GM21619 (cell line): Measurements from ENCODE around the gene PMVK.

Experiments
- ATAC-seq: cut with Tn5 transposase; IDR thresholded peaks from one replicate; pipeline ENCODE4 v1.9.1; 2021; ENCODE audit not compliant: unreplicated experiment

PMVK gene

DNA sequence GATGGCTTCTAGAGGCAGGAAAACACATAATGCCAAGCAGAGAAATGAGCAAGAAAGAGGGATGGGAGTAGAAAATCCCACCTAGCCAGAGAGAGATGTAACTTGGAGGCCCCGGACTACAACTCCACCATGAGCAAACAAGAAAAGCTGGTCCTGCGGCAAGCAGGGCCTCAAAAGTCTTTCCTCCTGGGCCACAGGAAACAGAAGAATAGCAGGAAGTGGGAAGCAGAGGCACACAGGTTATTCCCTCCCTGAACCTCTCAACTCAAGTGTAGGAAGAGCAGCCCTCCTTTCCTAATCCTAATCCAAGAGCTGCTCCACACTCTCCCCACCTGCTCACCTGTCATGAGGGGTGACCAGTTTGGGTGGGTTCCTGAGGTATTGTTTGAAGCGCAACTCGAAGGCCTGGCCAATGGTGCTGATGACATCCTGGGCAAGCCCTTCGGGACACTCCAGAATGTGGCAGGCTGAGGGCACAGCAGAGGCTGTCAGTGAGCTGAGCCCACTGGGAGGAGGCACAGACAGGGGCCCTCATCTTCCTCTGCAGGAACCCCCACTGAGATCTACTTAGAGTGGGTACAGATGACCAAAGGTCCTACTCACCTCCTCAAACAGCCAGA, 30.9 kb upstream of the PMVK start:
- ATAC-seq, result no peak

GRCh38 chr1:154966111-154966510, 29.6 kb upstream of the PMVK start:
- ATAC-seq, result no peak

DNA sequence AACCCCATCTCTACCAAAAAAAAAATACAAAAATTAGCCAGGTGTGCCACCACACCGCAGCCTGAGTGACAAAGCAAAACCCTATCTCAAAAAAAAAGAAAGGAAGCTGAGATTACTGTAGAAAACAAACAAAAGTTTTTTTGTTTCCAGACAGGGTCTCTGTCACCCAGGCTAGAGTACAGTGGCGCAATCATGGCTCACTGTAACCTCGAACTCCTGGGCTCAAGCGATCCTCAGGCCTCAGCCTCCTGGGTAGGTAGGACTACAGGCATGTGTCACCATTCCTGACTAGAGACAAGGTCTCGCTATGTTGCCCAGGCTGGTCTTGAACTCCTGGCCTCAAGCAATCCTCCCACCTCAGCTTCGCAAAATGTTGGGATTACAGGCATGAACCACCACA, 27.8 kb upstream of the PMVK start:
- no peak for ATAC-seq

- ATAC-seq, result no peak
Observed at GRCh38 chr1:154963643-154964042, 27.1 kb upstream of the PMVK start.

DNA sequence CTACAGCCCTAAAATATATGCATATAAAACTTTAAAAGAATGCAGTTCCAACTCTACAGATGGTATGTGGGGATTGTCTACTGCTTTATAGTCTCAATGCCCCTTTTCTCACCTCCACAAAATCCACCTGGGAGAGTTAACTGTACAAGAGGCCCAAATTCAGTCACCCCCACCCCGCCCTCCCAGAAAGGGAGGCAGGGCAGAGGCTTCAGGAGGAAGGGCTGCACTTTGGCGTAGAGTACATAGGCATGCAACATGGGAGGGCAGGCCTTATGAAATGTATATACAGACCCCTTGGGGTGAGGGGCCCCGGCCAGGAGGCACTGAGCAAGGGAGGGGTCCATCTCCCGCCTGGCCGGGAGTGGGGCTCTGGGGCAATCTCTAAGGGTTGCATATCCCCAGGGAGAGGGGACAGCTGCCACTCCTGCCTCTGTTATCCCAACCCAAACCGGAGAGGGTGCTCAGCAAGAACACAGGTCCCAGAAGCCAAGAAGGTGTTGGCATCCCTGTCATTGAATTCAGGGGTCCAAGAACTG, 26.3 kb upstream of the PMVK start:
- no peak for ATAC-seq

DNA sequence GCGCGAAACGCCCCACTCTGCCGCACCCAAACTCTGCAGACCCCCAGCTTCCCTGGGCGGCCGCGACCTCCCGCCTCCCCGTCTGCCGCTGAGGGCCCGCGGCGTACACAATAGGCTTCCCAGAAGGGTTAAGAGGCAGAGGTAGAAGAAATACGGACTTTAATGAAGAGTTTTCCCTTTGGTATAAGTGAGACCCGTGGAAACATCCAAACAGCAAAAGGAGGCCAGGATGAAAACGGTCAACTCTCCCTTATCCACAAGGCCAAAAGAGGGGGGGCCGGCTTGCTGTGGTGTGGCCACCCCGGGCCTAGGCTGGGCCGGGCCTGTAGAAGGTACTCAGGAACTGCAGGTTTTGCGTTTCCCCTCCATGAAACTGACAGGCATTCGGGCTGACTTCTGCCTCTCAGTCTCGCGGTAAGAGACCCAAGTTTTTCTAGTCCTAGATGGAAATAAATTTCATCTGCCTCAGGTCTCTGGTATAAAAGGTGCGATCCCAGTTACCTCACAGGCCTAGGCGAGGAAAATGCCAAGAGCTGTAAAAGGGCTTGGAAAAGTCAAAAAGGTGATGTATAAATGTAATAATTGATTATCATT, 25.7 kb upstream of the PMVK start:
- ATAC-seq, result peak; percentile 26

DNA sequence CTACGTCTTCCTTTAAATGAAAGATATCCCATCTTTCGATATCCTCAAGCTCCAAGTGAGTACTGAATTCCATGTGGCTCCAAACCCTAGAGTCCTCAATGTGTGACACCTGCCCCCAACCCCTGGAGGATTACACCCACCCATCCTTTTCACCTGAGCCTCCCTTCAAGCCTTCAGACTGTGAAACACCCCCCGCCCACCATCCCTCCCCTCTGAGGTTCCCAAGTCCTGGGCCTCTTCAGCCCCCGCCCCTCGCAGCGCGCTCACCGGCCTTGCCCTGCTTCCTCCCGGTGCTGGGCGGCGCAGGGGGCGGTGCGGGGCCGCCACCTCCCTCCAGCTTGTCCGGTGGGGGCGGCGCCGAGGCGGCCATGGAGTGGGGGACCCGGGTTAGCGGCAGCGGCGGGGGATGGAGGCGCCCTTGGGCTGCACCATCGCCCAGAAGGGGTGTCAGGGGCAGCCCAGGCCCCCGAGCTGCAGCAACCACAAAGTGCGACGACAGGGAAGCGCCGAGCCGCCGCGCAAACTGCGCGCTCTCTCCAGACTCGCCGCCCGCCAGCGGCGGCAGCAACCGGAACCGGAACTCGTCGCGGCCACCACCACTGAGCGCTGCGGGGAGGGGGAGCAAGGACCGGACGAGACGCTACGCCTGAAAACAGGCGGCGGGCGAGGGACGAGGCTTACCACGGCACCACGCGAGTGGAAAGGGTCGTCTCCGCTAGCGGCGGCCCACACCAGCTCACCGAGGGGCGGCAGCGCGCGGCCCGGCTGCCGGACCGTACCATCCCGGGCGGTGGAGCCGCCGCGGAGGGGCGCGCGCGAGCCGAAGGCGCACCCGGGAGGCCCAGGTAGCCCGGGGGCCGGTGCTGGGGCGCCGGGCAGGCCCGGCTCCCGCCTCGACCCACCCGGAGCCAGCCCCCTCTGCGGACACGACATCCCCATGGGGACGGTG, 25.0 kb upstream of the PMVK start, which contains the start of gene PYGO2:
Gene PYGO2 (minus strand): TSS at position 576 of the 949 bp plus-strand sequence. CDS start 206 bp downstream, at position 370.
- peak; percentile 67 for ATAC-seq

- no peak for ATAC-seq
Observed at GRCh38 chr1:154960446-154961136, 24.1 kb upstream of the PMVK start.

- ATAC-seq, result no peak
Observed at GRCh38 chr1:154959426-154959780, 22.9 kb upstream of the PMVK start.

- ATAC-seq, result no peak
Observed at GRCh38 chr1:154958681-154959425, 22.3 kb upstream of the PMVK start.

- ATAC-seq, result no peak
Observed at GRCh38 chr1:154958036-154958435, 21.5 kb upstream of the PMVK start.

- ATAC-seq, result no peak
Observed at GRCh38 chr1:154957091-154957657, 20.7 kb upstream of the PMVK start.

DNA sequence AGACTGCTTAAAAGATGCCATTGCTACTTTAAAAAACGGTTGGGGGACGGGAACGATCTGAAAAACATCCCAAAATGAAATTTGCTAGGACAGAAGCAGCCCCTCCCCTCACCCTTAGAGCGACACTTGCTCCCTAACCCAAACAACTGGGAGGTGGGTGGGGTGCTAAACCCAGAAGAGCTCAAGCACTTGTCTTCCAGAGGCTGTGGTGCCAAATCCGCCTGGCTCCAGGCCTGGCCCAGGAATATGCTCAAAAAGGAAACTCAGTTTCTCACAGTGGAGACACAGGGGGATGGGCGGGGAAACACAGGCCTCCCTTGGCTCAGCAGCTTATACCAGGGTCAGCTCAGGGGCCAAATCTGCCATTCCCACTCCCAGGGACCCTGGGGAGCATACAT, 20.0 kb upstream of the PMVK start:
- ATAC-seq, result no peak

GRCh38 chr1:154955718-154956543, 19.4 kb upstream of the PMVK start, which contains the start of gene PBXIP1:
TSS of gene PBXIP1 (minus strand) at chr1:154956099. CDS start at chr1:154953721, 2,378 bp downstream.
- peak; percentile 52 for ATAC-seq

- peak; percentile 65 for ATAC-seq
Observed at GRCh38 chr1:154955039-154955717, 18.7 kb upstream of the PMVK start.

DNA sequence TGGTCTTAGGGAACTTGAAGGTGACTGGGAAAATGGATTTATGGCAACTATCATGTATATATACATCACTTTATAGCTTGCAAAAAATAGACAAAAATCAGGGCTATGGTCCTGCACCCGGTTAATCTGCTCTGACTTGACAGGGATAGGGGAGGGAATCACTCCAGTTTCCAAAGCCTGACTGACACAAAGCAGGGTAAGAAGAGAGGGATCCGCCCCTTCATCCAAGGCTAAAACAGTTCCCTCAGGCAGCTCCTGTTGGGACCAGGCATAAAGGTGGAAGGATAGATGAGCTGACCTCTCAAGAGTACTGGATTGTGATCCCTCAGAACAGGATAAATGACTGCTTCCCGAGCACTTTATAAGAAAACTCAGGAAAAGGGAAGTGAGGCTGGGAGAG, 18.0 kb upstream of the PMVK start:
- ATAC-seq, result no peak

GRCh38 chr1:154953611-154954038, 17.1 kb upstream of the PMVK start:
- ATAC-seq, result no peak

- ATAC-seq, result no peak
Observed at GRCh38 chr1:154952664-154953063, 16.1 kb upstream of the PMVK start.
